GM12878 (cell line): Measurements from ENCODE around the gene ROCK2. TPM values are rescaled to one million over a fixed set of nuclear protein-coding genes. Genes with fewer than 3 reads are reported as not detected.

Experiments
- BMI1 ChIP-seq: fragments of 450-650 bp; IDR thresholded peaks from 2 replicates; pipeline ENCODE4 v1.6.1; 2016; ENCODE audit warnings: mild to moderate bottlenecking, moderate library complexity, borderline replicate concordance
- CBX3 ChIP-seq: fragments of 200-600 bp; sonication (generic); IDR thresholded peaks from 2 replicates; pipeline ENCODE4 v1.6.1; 2016; ENCODE audit warnings: low read depth, borderline replicate concordance
- CHD1 ChIP-seq: IDR thresholded peaks from 2 replicates; pipeline ENCODE4 v1.6.1; 2012; ENCODE audit warnings: low read depth, low read length, improper control_type of control experiment
- CHD2 ChIP-seq: IDR thresholded peaks from 2 replicates; pipeline ENCODE4 v1.6.1; 2011; ENCODE audit warnings: low read depth, low read length, improper control_type of control experiment, borderline replicate concordance
- CHD4 ChIP-seq: fragments of 200-600 bp; sonication (generic); IDR thresholded peaks from 2 replicates; pipeline ENCODE4 v1.6.1; 2016; ENCODE audit warnings: mild to moderate bottlenecking
- MYB ChIP-seq: fragments of 150-350 bp; IDR thresholded peaks from 2 replicates; pipeline ENCODE4 v1.6.1; 2014; ENCODE audit warnings: mild to moderate bottlenecking, low read depth, low read length, borderline replicate concordance
- POLR2AphosphoS5 ChIP-seq: IDR thresholded peaks from 2 replicates; pipeline ENCODE4 v1.6.1; 2011; ENCODE audit warnings: mild to moderate bottlenecking, low read length, inconsistent platforms
- RELA ChIP-seq: fragments of 450-650 bp; IDR thresholded peaks from 2 replicates; pipeline ENCODE4 v1.8.0; 2014; ENCODE audit warnings: borderline replicate concordance; ENCODE audit not compliant: partially characterized antibody
- SMAD1 ChIP-seq: fragments of 450-650 bp; IDR thresholded peaks from 2 replicates; pipeline ENCODE4 v1.6.1; 2018; ENCODE audit warnings: mild to moderate bottlenecking, low read depth; ENCODE audit not compliant: partially characterized antibody
- SMC3 ChIP-seq: IDR thresholded peaks from 2 replicates; pipeline ENCODE4 v1.6.1; 2011; ENCODE audit warnings: low read length, improper control_type of control experiment, borderline replicate concordance
- SUZ12 ChIP-seq: fragments of 200-600 bp; sonication (generic); IDR thresholded peaks from one replicate; pipeline ENCODE4 v1.6.1; 2018; ENCODE audit warnings: antibody characterized with exemption, mild to moderate bottlenecking; ENCODE audit not compliant: unreplicated experiment
- TARDBP ChIP-seq: IDR thresholded peaks from 2 replicates; pipeline ENCODE4 v1.6.1; 2016; ENCODE audit warnings: borderline replicate concordance
- TCF3 ChIP-seq: IDR thresholded peaks from 2 replicates; pipeline ENCODE4 v1.6.1; 2012; ENCODE audit warnings: low read depth, mild to moderate bottlenecking, low read length, borderline replicate concordance; ENCODE audit not compliant: insufficient read depth
- WRNIP1 ChIP-seq: IDR thresholded peaks from 2 replicates; pipeline ENCODE4 v1.6.1; 2011; ENCODE audit warnings: low read depth, low read length, improper control_type of control experiment, borderline replicate concordance
- ZNF207 ChIP-seq: fragments of 450-650 bp; IDR thresholded peaks from 2 replicates; pipeline ENCODE4 v1.6.1; 2014; ENCODE audit warnings: antibody characterized with exemption, mild to moderate bottlenecking, borderline replicate concordance
- ZNF622 ChIP-seq: fragments of 450-650 bp; IDR thresholded peaks from 2 replicates; pipeline ENCODE4 v1.6.1; 2017; ENCODE audit warnings: mild to moderate bottlenecking, inconsistent platforms
- polyA plus RNA-seq, 11 experiments: library from polyadenylated mRNA; depleted of rRNA in 4 of 11; unstranded in 6 of 11; stranded (reverse) in 5 of 11; fragments of >200 nt; fragmentation: Nextera tagmentation in 4 of 11; fragmentation: Illumina TruSeq in 1 of 11; extraction: Ambion mirVana in 4 of 11; extraction: Trizol in 1 of 11; gene quantifications; 1 replicate in 1 of 11; 2 replicates in 10 of 11; pipeline versions ENCODE4 v1.2.1 to v1.2.3, GENCODE V29; 2011 to 2016; ENCODE audit warnings: inconsistent platforms in 2 of 11, missing spikeins in 2 of 11, low read depth in 1 of 11
- total RNA-seq, 4 experiments: library from RNA; depleted of rRNA in 3 of 4; stranded (reverse); fragments of >200 nt in 3 of 4; fragmentation: Illumina TruSeq in 1 of 4; extraction: Trizol in 1 of 4; gene quantifications; 2 replicates each; pipeline versions ENCODE4 v1.2.1 to v1.2.3, GENCODE V29; 2013 to 2021
- TF ChIP-seq, protein P1 (sequence below): IDR thresholded peaks from 2 replicates; pipeline ENCODE4 v1.6.1; 2012; ENCODE audit warnings: low read depth, low read length, improper control_type of control experiment
- TF ChIP-seq, protein P2 (sequence below): fragments of 450-650 bp; IDR thresholded peaks from 2 replicates; pipeline ENCODE4 v1.6.1; 2017; ENCODE audit warnings: low read depth, mild to moderate bottlenecking, moderate library complexity
- TF ChIP-seq, protein P3 (sequence below): fragments of 450-650 bp; IDR thresholded peaks from 2 replicates; pipeline ENCODE4 v1.6.1; 2017; ENCODE audit warnings: antibody characterized with exemption, mild to moderate bottlenecking, moderate library complexity
- TF ChIP-seq, protein P4 (sequence below): fragments of 450-650 bp; IDR thresholded peaks from 2 replicates; pipeline ENCODE4 v1.6.1; 2017; ENCODE audit warnings: mild to moderate bottlenecking, low read depth, inconsistent platforms; ENCODE audit not compliant: poor library complexity, severe bottlenecking
- TF ChIP-seq, protein P5 (sequence below): fragments of 450-650 bp; conservative IDR thresholded peaks from 2 replicates; pipeline ENCODE4 v1.6.1; 2017; ENCODE audit warnings: mild to moderate bottlenecking, moderate library complexity

The ROCK2 gene
- total and polyA plus RNA-seq, 10 of the 15 experiments (the other 5 are each of a cell fraction or from before 2014, with no cell fraction given) = 4.6 to 22.1 (median 8.3) TPM

DNA sequence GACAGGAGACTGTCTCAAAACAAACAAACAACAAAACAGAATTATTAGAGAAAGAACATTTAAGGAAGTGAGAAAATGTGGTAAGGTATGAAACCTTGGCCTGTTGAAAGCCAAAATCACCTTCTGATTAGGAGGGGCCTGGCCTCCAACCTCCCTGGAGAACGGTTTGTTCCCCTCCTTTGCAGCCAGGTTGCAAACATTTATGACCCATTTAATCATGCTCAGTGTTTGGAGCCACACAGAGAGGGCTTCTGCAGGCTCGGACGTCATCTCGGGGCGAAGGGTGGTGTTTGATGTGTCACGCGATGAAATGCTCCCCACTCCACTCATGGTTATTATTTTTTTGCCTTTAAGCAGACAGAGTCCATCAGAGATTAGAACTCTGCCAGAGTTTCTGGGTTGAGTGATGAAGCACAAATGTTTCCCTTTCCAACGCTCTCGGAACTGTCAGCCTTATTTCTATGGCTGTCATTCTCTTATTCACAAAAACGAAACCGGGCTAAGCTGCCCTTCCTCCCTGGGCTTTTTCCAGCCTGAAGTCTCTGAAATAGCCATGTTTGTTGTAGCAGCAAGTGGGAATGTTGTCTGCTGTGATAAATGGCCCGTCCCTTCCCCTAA lies 33.6 kb upstream of the ROCK2 start (continued):
- TF ChIP-seq, protein P1, sequence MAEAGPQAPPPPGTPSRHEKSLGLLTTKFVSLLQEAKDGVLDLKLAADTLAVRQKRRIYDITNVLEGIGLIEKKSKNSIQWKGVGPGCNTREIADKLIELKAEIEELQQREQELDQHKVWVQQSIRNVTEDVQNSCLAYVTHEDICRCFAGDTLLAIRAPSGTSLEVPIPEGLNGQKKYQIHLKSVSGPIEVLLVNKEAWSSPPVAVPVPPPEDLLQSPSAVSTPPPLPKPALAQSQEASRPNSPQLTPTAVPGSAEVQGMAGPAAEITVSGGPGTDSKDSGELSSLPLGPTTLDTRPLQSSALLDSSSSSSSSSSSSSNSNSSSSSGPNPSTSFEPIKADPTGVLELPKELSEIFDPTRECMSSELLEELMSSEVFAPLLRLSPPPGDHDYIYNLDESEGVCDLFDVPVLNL = no peak
- TF ChIP-seq, protein P2, sequence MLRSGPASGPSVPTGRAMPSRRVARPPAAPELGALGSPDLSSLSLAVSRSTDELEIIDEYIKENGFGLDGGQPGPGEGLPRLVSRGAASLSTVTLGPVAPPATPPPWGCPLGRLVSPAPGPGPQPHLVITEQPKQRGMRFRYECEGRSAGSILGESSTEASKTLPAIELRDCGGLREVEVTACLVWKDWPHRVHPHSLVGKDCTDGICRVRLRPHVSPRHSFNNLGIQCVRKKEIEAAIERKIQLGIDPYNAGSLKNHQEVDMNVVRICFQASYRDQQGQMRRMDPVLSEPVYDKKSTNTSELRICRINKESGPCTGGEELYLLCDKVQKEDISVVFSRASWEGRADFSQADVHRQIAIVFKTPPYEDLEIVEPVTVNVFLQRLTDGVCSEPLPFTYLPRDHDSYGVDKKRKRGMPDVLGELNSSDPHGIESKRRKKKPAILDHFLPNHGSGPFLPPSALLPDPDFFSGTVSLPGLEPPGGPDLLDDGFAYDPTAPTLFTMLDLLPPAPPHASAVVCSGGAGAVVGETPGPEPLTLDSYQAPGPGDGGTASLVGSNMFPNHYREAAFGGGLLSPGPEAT = peak; percentile 62; the same call in 1 of the 2 replicates
- TF ChIP-seq CHD2 = no peak
- no peak for TF ChIP-seq TCF3
- peak; percentile 49; the same call in 1 of the 2 replicates for TF ChIP-seq BMI1
- TF ChIP-seq CHD4 = no peak
- TF ChIP-seq POLR2AphosphoS5 = no peak
- TF ChIP-seq, protein P3, sequence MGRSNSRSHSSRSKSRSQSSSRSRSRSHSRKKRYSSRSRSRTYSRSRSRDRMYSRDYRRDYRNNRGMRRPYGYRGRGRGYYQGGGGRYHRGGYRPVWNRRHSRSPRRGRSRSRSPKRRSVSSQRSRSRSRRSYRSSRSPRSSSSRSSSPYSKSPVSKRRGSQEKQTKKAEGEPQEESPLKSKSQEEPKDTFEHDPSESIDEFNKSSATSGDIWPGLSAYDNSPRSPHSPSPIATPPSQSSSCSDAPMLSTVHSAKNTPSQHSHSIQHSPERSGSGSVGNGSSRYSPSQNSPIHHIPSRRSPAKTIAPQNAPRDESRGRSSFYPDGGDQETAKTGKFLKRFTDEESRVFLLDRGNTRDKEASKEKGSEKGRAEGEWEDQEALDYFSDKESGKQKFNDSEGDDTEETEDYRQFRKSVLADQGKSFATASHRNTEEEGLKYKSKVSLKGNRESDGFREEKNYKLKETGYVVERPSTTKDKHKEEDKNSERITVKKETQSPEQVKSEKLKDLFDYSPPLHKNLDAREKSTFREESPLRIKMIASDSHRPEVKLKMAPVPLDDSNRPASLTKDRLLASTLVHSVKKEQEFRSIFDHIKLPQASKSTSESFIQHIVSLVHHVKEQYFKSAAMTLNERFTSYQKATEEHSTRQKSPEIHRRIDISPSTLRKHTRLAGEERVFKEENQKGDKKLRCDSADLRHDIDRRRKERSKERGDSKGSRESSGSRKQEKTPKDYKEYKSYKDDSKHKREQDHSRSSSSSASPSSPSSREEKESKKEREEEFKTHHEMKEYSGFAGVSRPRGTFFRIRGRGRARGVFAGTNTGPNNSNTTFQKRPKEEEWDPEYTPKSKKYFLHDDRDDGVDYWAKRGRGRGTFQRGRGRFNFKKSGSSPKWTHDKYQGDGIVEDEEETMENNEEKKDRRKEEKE = no peak
- TF ChIP-seq, protein P4, sequence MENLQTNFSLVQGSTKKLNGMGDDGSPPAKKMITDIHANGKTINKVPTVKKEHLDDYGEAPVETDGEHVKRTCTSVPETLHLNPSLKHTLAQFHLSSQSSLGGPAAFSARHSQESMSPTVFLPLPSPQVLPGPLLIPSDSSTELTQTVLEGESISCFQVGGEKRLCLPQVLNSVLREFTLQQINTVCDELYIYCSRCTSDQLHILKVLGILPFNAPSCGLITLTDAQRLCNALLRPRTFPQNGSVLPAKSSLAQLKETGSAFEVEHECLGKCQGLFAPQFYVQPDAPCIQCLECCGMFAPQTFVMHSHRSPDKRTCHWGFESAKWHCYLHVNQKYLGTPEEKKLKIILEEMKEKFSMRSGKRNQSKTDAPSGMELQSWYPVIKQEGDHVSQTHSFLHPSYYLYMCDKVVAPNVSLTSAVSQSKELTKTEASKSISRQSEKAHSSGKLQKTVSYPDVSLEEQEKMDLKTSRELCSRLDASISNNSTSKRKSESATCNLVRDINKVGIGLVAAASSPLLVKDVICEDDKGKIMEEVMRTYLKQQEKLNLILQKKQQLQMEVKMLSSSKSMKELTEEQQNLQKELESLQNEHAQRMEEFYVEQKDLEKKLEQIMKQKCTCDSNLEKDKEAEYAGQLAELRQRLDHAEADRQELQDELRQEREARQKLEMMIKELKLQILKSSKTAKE = peak; percentile 49
- TF ChIP-seq CHD1 = no peak
- TF ChIP-seq SMAD1 = no peak
- no peak for TF ChIP-seq TARDBP
- TF ChIP-seq, protein P5, sequence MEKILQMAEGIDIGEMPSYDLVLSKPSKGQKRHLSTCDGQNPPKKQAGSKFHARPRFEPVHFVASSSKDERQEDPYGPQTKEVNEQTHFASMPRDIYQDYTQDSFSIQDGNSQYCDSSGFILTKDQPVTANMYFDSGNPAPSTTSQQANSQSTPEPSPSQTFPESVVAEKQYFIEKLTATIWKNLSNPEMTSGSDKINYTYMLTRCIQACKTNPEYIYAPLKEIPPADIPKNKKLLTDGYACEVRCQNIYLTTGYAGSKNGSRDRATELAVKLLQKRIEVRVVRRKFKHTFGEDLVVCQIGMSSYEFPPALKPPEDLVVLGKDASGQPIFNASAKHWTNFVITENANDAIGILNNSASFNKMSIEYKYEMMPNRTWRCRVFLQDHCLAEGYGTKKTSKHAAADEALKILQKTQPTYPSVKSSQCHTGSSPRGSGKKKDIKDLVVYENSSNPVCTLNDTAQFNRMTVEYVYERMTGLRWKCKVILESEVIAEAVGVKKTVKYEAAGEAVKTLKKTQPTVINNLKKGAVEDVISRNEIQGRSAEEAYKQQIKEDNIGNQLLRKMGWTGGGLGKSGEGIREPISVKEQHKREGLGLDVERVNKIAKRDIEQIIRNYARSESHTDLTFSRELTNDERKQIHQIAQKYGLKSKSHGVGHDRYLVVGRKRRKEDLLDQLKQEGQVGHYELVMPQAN = no peak
- TF ChIP-seq ZNF622 = no peak
- TF ChIP-seq RELA = no peak
- no peak for TF ChIP-seq WRNIP1
- TF ChIP-seq CBX3 = no peak
- TF ChIP-seq MYB = no peak
- no peak for TF ChIP-seq SUZ12
- TF ChIP-seq SMC3 = no peak
- TF ChIP-seq ZNF207 = no peak
